HG02798 (cell line): ENCODE measurements around the gene CHIC2.
A peak's percentile ranks its signal among the peaks of the same experiment; 100 is the strongest.
"Not testable (repeated sequence)": the region's sequence is repeated elsewhere in the genome, so short reads cannot be mapped to it uniquely, and the experiment has no call there.

Experiments
- ATAC-seq: cut with Tn5 transposase; IDR thresholded peaks from one replicate; pipeline ENCODE4 v1.9.1; 2021; ENCODE audit warnings: mild to moderate bottlenecking; ENCODE audit not compliant: unreplicated experiment, poor library complexity

The CHIC2 gene

DNA sequence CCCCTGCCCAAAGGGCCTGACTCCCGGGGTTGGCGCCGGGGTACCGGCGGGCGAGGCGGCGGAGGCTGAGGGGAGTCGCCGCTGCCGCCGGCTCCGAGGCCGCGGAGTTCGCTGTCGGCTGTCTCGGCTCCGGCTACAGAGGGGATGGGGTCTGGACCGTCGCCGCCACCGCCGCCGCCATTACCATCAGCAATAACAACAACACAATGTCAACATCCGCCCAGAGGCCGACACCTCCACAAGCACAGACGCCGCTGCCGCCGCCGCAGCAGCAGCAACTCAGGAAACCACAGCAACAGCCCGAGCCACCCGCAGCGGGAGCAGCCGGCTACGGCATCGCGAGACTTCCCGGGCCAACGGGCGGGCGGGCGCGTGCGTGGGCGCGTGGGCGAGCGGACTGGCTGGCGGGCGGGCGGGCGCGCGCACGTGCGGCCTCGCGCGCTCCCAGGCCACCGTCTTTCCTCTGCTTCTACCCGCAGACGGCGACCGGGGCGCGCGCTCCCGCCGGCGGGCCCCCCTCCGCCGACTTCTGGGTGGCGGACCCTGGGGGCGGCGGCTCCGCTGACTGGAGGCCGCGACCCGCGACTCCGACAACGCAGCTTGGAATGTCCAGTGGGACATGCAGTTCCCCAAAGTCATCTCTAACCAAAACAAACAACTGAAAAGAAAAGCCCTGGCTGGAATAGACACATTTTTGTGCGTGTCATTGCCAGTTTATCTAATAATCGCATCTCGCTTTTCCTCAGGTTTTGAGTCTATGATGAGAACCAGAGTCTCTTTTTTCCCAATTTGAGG is at the start of gene CHIC2:
Gene CHIC2, minus strand, starts transcription at position 289 of the 795 bp plus-strand sequence. CDS start 305 bp downstream, outside the sequence.
- ATAC-seq: peak; percentile 97

DNA sequence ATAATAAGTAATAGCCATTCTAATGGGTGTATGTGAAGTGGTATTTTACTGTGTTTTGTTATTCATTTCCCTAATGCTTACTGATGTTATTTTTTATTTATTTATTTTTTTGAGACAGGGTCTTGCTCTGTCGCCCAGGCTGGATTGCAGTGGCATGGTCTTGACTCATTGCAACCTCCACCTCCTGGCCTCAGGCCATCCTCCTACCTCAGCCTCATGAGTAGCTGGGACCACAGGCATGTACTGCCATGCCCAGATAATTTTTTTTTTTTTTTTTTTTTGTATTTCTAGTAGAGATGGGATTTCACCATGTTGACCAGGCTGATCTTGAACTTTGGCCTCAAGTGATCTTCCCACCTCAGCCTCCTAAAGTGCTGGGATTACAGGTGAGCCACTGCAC is 48.8 kb upstream of the CHIC2 start:
- not testable (repeated sequence) for ATAC-seq

DNA sequence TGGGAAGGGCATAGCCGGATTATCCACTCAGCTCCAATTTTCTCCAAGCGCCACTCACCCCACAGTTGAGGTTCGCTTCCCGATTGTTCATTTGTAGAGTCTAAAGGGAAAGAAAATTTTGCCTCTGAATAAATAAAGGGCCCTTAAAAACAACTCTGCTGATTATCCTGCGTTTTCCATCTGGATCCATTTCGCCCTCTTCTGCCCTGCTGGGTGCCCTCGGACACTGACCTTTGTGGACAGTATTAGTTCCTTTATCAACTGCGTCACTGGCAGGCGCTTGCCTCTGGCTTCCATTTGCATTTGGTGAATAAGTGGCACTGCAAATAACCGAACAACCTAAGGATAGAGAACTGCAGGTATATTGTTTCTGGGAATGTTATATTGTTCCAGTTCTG is 45.6 kb upstream of the CHIC2 start:
- ATAC-seq: no peak

DNA sequence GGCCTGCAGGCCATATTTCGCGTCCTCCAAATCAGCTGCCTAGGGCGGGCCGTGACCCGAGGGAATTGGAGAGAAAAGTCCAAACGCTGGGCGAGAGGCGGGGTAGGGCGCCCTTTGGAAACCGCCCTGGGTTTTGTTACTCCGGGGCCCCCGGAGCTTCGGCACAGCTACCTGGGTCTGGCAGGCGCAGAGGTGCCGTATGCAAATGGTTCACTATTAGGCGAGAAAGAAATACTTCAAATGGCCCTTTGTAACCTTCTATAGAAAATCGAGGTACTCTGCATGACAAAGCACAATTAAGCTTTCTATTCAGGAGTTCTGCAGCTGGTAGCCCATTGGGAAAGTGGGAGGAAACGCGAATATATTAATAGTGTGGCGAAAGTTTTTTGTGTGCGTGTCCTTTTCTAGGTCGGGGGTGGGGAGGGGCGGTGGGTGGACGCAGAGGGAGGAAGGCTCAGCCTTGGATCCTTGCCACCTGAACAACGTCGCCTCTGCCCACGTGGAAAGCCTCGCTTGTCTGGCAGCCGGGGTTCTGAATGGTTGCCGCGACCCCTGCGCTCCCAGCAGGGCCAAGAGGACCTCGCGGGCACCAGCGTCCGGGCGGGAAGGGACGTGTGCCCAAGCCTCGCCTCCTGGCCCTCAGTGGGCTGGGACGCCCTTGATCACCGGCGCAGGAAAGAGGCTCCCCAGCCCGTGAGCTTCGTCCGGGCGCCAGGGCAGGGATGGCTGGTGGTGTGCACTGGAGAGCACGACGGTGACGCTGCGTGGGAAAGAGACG is 45.0 kb upstream of the CHIC2 start:
- ATAC-seq: no peak

DNA sequence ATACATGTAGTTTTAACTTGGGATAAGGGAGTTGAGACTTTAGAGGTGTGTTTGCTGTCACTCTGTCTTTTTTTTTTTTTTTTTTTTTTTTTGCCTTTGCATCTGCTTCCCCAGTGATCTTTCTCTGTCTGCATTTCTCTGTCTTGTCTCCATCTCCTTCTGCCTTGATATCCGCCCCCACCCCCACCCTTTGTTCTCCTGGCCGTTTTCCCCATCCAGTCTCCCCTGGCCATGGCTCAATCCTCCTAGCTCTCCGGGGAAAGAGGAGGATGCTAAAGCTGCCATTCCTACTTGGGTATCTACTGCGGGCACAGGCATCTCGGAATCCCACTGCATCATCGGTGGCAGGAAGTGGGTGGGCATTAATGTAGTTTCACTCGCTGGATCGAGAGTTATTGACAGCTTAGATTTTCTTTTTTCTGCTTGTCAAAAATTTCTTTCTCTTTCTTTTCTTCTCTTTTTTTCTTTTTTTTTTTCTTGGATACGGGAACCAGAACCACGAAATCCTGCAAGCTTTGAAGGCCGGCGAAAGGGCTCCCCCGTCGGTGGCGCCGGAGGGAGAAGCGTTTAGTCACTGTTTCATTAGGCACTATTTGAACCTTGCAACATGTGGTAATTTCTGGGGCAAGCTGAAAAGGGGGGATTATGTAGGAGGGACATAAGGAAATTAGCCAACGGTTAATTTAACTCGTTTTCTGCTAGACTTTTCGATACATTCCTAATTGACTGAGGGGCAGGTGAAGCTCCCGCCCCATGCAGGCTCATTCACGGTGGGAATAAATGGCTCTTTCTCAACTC is 43.7 kb upstream of the CHIC2 start:
- no peak for ATAC-seq

DNA sequence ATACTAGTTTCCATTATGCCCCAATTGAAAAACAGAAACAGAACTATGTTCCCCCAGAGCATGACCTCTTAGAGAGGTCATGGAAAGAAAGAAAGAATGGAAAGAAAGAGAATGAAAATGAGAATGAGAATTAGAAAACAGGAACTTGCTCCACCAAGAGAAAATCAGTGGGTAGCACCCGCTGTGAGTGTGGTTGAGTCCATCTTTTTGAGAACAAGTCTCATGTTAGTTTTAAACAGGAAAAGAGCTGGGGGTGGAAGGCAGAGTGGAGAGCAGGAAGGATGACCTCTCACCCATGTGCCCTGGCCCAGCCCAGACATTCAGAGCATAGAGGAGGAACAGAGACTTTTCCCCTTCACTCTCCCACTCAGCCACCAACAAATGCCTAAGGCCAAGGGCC is 40.5 kb upstream of the CHIC2 start:
- ATAC-seq: no peak

DNA sequence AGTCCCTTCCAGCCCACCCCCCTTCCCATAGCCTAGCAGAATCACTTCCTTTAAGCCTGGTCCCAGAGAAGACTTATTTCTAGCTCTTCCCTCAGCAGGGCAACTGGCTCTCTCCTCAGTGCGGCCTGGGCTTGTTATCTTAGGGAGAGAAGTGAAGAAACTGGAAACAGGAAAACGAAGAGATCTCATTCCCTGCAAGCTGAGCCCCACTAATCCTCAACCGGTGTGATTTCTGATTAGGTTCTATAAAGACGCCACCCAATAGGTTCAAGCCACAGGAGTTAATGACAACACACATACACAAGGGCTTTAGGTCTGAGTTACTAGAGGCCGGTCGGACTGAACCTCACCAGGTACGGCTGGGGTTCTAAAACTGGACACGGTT is 38.8 kb upstream of the CHIC2 start:
- no peak for ATAC-seq

DNA sequence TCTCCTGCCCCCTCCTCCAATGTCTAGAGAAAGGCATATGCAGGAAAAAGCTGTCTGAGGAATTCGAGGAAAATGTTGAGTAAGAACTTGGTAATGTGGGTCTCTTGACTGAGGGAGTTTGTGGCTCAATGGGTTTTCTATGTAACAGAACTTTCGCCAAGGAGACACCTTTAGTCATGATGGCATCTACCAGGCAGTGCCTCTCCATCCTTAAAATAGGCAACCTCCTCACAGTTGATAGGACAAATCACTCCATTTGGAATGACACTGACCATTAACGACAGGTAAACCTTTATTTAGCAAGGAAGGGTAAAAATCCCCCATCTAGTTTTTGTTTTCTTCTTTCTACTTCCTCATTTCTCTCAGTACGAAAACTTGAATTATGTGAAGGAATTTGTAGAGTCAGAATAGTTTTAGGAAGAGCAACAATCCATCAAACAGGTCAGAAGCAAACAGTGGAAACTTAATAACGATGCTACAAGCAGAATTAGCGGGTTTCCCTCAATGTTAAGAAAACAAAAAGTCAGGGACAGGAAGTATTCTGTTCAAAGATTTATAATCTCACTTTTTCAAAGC is 38.2 kb upstream of the CHIC2 start:
- no peak for ATAC-seq

DNA sequence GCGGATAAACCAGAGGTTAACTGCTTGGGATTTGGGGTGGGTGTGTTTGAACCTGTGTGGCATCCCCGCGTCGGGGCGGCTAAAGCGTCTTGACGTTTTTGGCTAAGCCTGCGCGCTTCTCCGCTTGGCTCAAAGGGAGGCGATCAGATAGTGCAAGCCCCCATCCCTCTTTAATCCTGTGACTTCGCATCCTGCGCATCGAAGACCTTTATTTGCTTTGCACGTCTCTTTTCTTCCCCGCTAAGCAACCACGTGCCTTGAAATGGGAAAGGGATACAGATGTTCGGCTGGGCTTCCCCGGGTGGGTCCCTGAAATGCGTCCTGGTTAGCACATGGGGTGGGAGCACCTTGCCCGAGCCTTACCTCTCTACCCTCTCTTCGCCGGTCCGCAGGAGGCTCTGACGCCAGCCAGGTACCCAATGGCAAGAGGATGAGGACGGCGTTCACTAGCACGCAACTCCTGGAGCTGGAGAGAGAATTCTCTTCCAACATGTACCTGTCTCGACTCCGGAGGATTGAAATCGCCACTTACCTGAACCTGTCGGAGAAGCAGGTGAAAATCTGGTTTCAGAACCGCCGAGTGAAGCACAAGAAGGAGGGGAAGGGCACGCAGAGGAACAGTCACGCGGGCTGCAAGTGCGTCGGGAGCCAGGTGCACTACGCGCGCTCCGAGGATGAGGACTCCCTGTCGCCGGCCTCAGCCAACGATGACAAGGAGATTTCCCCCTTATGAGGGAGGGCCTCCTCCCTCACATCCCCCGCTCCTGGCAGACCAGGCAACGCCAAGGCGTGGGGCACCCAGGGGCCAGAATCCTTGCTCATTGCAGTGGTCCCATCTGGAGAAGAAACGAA is 37.0 kb upstream of the CHIC2 start:
- ATAC-seq: no peak

DNA sequence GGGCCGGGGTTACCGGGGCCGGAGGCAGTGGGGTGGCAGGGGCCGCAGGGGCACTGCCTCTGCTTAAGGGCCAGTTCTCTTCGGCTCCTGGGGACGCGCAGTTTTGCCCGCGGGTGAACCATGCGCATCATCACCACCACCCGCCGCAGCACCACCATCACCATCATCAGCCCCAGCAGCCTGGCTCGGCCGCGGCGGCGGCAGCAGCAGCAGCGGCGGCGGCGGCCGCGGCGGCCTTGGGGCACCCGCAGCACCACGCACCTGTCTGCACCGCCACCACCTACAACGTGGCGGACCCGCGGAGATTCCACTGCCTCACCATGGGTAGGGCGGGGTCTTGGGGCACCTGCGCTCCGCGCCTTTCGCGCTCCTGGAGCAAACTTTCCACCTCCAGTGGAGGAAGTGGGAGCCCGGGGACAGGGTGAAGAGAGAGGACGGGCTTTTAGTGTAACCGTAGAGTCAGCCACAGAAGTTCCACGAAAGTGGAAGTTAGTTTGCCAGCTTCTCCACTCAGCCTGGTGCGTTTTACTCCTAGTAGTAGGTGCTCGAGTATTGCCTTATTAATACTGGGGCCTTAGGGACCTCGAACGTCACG is 36.3 kb upstream of the CHIC2 start:
- ATAC-seq: no peak

DNA sequence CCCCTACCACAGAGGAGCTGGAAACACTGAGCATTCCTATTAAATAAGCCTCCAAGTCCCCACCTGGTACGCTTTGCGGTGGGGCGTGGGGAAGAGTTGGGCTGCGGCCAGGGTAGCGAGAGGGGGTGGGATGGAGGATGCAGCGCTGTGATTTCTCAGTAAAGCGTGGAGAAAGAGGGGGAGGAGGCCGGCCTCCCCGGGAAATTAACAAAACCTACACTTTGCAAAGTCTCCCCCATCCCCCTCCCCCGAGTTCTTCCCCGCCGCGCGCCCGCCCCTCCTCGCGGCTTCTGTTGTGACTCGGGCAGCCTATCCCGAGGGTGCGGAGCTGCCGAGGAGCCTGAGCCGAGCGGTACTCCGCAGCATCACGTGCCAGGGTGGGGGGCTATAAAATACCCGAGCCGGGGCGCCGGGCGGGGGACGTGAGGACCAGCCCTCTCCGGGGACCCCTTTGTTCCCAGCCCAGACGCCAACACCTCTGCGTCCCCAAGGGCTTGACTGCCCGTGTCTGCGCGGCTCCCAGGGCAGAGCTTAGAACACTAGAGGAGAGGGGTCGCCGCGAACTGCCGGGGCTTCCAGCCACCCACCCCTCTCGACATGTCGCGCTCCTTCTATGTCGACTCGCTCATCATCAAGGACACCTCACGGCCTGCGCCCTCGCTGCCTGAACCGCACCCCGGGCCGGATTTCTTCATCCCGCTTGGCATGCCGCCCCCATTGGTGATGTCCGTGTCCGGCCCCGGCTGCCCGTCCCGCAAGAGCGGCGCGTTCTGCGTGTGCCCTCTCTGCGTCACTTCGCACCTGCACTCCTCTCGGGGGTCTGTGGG is 35.6 kb upstream of the CHIC2 start, which contains the start of gene GSX2:
Gene GSX2, plus strand, starts transcription at position 416 of the 827 bp plus-strand sequence. Its CDS starts 182 bp downstream, at position 598.
- no peak for ATAC-seq

DNA sequence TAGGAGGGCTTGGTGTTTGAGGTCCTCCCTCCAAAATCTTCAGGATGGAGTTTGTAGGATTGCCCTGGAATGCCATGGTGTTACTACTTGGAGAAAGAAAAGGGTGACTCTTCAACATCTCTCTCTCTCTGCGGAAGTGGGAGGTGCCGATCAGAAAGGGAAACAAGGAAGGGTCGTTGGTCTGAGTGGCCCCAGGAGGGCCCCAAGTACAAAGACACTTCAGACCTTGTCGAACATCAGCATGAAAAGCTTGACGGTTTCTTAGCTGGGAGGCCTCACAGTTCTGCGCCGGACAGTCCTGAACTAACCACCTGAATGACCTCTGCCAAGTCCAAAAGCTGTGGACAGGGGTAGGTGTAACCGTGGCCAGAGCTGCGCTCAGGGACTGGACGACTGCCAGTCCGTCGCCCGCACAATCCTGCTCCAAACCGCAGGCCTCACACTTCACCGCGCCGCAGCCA is 34.9 kb upstream of the CHIC2 start:
- ATAC-seq: no peak

DNA sequence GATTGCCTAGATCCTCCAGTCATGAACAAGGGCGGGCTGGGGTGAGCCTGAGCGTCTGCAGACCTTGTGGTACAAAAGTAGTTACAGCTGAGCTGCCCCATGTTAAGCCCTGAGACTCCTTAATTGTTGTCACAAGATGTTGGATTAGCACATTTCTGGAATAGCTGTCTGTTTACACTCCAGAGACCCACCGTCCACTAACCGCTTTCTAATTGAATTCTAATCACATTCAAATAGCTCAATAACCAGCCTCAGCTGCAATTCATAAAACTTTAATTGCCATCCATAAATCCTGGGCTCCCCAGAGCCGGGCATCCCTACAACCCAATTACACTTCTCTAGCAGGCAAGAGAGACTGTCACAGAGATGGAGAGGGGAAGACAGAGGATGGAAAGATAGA is 34.0 kb upstream of the CHIC2 start:
- ATAC-seq: no peak

DNA sequence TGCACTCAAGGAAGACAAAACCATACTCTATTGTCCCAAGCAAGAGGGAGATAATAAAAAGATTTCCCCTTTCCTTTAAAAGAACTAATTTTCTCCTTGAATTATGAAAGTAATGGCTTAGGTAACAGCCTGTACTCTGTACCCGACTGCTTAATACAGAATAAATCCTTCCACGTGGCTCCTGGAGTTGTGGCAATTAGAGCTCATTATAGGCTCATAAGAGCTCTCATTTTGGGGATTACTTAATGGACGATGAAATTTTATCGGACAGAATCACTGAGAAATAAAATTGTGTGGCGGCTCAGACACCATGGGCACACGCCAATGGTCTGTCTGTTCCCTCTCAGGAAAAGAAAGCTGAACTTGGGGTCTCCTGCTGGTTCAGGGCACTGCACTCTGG is 32.7 kb upstream of the CHIC2 start:
- no peak for ATAC-seq

DNA sequence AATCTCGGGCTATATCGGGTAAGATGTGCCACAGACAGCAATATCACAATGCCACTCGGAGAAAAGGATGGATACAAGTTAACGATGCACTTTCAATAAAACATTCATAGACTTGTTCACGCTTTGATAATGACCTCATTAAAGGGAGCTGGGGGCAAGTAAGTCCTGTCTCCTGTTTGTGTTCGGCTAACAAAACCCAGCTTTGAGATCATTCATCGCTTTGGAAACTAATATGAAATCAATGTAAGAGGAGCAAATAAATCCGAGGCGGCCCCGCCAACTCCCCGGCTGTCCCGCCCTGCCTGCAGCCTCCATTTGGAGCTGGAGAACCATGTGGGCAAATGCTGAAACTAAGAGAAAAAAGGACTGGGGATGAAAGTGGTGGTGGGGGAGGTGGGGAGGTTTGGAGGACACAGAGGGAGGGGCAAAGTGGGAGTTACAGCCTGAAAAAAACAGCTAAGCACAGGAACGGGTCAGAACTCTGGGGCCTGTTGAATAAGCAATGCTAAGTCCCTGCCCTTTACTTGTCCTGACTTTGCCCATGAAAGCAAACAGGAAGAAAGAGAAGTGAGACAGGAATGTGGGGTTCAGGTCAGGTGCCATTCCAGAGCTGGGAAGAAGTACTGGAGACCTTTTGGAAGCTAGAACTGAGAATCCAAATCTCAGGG is 32.0 kb upstream of the CHIC2 start:
- ATAC-seq: no peak

DNA sequence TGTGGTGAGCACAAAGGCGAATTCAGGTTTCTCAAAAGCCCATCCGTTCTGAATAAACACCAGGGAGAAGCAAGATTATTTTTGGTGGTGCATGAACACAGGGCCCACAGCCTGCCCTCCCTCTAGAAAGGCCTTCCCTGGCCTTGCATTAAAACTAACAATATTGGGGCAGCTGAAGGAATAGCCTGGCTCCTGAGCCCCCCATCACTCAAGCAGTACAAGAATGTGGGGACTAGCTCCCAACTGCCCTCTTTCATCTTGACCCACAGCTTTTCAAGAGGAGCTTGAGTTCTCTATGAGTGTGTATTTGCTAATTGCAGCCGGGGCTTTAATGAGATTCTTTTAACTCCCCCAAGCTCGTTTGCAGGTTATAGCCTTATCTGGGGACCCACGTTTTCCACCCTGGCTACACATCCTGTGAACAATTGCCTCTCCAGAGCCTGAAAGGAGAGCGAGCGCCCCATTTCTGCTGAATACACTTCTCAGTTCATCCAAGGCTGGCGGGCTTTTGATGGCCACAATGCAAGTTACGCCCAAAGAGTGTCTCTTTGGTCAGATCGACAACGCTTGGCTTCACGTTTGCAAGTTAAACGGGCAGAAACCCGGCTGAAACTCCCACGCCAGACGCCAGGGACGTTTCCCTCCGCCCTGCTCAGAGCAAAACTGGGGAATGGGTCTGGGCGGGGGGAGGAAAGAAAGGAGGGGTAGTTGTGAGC is 30.9 kb upstream of the CHIC2 start:
- ATAC-seq: no peak

DNA sequence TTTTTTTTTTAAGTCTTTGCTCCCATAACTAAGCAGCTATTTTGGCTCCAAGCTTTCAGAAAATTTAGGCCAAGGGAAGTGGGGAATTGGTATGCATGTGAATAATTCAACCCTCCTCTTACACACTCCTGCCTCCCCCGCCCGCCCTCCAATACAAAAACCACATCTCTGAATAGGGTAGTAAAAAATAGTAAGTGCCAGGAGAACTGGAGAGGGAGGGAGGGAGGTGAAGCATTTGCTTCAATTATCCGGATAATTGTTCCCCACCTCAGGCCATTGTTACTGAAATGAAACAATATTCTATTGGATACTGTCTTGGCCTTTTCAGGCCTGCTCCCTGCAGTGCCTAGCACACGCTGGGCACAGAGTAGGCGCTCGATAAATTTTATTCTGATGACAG is 30.0 kb upstream of the CHIC2 start:
- ATAC-seq: no peak
